ENCODE measurements around the gene BLVRA. TPM values are rescaled to one million over a fixed set of nuclear protein-coding genes. Genes with fewer than 3 reads are reported as not detected.

The BLVRA gene
- total and polyA plus RNA-seq, 2 donors (not counting 1 experiment from before 2014, with no cell fraction given): 72.8 to 108 TPM

DNA sequence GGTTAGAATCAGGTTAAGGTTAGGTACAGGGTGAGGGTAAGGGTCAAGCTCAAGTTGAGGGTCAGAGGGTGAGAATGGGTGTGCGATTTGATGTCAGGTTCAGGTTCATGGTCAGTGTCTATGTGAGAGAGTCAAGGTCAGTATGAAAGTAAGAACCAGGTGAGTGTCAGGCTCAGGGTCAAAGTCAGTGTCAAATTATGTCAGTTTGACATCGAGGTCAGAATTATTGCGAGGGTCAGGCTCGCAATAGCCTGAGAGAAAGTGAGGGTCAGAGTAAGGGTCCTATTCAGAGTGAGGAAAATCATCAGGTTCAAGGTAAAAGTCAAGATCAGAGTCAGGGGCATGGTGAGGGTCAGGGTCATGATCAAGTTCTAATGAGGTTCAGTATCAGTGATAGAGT lies 97.8 kb downstream of the BLVRA start:
- no peaks in the 10 kb centered on the region for H3K9me3 ChIP-seq (ENCODE audit: control insufficient read depth, insufficient read depth, low read depth, low read length)
- no peaks in the 10 kb centered on the region for H3K36me3 ChIP-seq (ENCODE audit: control insufficient read depth, insufficient read depth, low read length)
- DNase-seq (ENCODE audit: low read depth in 2 of 2): no peak
- peaks cover 6% of the 10 kb centered on the region for H3K27me3 ChIP-seq (ENCODE audit: control insufficient read depth, insufficient read depth, low read length)
- no peak overlapping the region for H3K4me3 ChIP-seq (replicated peaks in 1 of 4; ENCODE audit: control extremely low read depth in 1 of 4, insufficient read depth in 1 of 4, low read depth in 3 of 4, low read length in 4 of 4)
- no peaks in the 10 kb centered on the region for H4K20me1 ChIP-seq (ENCODE audit: control insufficient read depth, extremely low read depth, insufficient read depth, low read length)
- H3K79me2 ChIP-seq (ENCODE audit: control insufficient read depth, insufficient read depth, low read length): no peaks in the 10 kb centered on the region
- H3K9ac ChIP-seq (ENCODE audit: insufficient read depth, low read length): no peak overlapping the region
- TF ChIP-seq, protein P1, sequence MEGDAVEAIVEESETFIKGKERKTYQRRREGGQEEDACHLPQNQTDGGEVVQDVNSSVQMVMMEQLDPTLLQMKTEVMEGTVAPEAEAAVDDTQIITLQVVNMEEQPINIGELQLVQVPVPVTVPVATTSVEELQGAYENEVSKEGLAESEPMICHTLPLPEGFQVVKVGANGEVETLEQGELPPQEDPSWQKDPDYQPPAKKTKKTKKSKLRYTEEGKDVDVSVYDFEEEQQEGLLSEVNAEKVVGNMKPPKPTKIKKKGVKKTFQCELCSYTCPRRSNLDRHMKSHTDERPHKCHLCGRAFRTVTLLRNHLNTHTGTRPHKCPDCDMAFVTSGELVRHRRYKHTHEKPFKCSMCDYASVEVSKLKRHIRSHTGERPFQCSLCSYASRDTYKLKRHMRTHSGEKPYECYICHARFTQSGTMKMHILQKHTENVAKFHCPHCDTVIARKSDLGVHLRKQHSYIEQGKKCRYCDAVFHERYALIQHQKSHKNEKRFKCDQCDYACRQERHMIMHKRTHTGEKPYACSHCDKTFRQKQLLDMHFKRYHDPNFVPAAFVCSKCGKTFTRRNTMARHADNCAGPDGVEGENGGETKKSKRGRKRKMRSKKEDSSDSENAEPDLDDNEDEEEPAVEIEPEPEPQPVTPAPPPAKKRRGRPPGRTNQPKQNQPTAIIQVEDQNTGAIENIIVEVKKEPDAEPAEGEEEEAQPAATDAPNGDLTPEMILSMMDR (conservative IDR thresholded peaks at IDR 0.05 in 1 of 2, IDR thresholded peaks at IDR 0.05 in 1 of 2; ENCODE audit: low read depth in 1 of 2, low read length in 2 of 2): no peak
- no peak overlapping the region for H3K27ac ChIP-seq (ENCODE audit: insufficient read depth, low read length)
- H3K4me1 ChIP-seq (ENCODE audit: control insufficient read depth, extremely low read depth, insufficient read depth, low read length): no peaks in the 10 kb centered on the region
- H3K4me2 ChIP-seq (ENCODE audit: extremely low read depth, insufficient read depth, low read length): no peak overlapping the region
- no peak overlapping the region for H2AFZ ChIP-seq (ENCODE audit: low read length)

Other genes starting within 250 kb of the BLVRA start
- gene STK17A, start 175.6 kb upstream of the BLVRA start, total RNA-seq: 44.4 and 53.2 TPM in 2 replicates
- 46.8 and 53.3 TPM in 2 replicates for gene STK17A, start 175.6 kb upstream of the BLVRA start, polyA plus RNA-seq
- gene COA1, start 29.2 kb upstream of the BLVRA start, total RNA-seq: 34.2 and 39.6 TPM in 2 replicates
- 28.8 and 30.7 TPM in 2 replicates for gene COA1, start 29.2 kb upstream of the BLVRA start, polyA plus RNA-seq
- gene MRPS24, start 110.8 kb downstream of the BLVRA start, total RNA-seq: 75.8 and 105 TPM in 2 replicates
- gene MRPS24, start 110.8 kb downstream of the BLVRA start, polyA plus RNA-seq: 109 and 128 TPM in 2 replicates
- 27.7 and 42.1 TPM in 2 replicates for gene URGCP, start 147.9 kb downstream of the BLVRA start, total RNA-seq
- gene URGCP, start 147.9 kb downstream of the BLVRA start, polyA plus RNA-seq: 18.3 and 23.2 TPM in 2 replicates
- 6.4 and 10.2 TPM in 2 replicates for gene UBE2D4, start 167.8 kb downstream of the BLVRA start, total RNA-seq
- 20.2 and 21.3 TPM in 2 replicates for gene UBE2D4, start 167.8 kb downstream of the BLVRA start, polyA plus RNA-seq
- under 0.01 TPM in 1 of 2 replicates, not detected in the other for gene SPDYE1, start 239.2 kb downstream of the BLVRA start, total RNA-seq
- not detected in 2 replicates for gene SPDYE1, start 239.2 kb downstream of the BLVRA start, polyA plus RNA-seq